Hepatocyte (in vitro differentiated cells): ENCODE data around the gene NLRC3. TPM values are rescaled to one million over a fixed set of nuclear protein-coding genes. Genes with fewer than 3 reads are reported as not detected.

ENCODE experiments used
- DNase-seq: peaks from one replicate; pipeline ENCODE4 v3.0.0-alpha.2; 2016; ENCODE audit warnings: low spot score
- H2AFZ ChIP-seq: fragments of 200-600 bp; sonication (generic); 2 replicates; pipeline ENCODE4 v1.6.0; 2016; ENCODE audit warnings: antibody characterized with exemption, mild to moderate bottlenecking
- H3K27ac ChIP-seq: fragments of 200-600 bp; sonication (generic); 2 replicates; pipeline ENCODE4 v1.5.1; 2016; ENCODE audit warnings: mild to moderate bottlenecking
- H3K27me3 ChIP-seq: fragments of 200-600 bp; sonication (generic); 2 replicates; pipeline ENCODE4 v1.6.1; 2016
- H3K36me3 ChIP-seq: fragments of 200-600 bp; sonication (generic); replicated peaks from 2 replicates; pipeline ENCODE4 v1.5.1; 2016; ENCODE audit warnings: low read depth; ENCODE audit not compliant: insufficient read depth
- H3K4me1 ChIP-seq: fragments of 200-600 bp; sonication (generic); 2 replicates; pipeline ENCODE4 v1.5.1; 2016; ENCODE audit warnings: mild to moderate bottlenecking, moderate library complexity; ENCODE audit not compliant: insufficient read depth
- H3K4me2 ChIP-seq: fragments of 200-600 bp; sonication (generic); 2 replicates; pipeline ENCODE4 v1.6.0; 2016
- H3K4me3 ChIP-seq: fragments of 200-600 bp; sonication (generic); 2 replicates; pipeline ENCODE4 v1.5.1; 2016; ENCODE audit warnings: mild to moderate bottlenecking
- H3K79me2 ChIP-seq: fragments of 200-600 bp; sonication (generic); 2 replicates; pipeline ENCODE4 v1.6.0; 2017; ENCODE audit warnings: mild to moderate bottlenecking
- H3K9me2 ChIP-seq: fragments of 200-600 bp; sonication (generic); replicated peaks from 2 replicates; pipeline ENCODE4 v1.6.0; 2017; ENCODE audit warnings: mild to moderate bottlenecking; ENCODE audit not compliant: insufficient read depth
- H3K9me3 ChIP-seq: fragments of 200-600 bp; sonication (generic); 2 replicates; pipeline ENCODE4 v1.5.1; 2016; ENCODE audit warnings: low read depth, mild to moderate bottlenecking
- H4K20me1 ChIP-seq: fragments of 200-600 bp; sonication (generic); 2 replicates; pipeline ENCODE4 v1.6.0; 2016; ENCODE audit warnings: mild to moderate bottlenecking; ENCODE audit not compliant: insufficient read depth, poor library complexity, severe bottlenecking
- EZH2 ChIP-seq: fragments of 200-600 bp; sonication (generic); IDR thresholded peaks from 2 replicates; pipeline ENCODE4 v1.6.1; 2016; ENCODE audit warnings: antibody characterized with exemption, mild to moderate bottlenecking, borderline replicate concordance
- EZH2phosphoT487 ChIP-seq: fragments of 200-600 bp; sonication (generic); IDR thresholded peaks from one replicate; pipeline ENCODE4 v1.6.1; 2018; ENCODE audit warnings: antibody characterized with exemption, mild to moderate bottlenecking, low read depth, moderate library complexity; ENCODE audit not compliant: unreplicated experiment, severe bottlenecking
- WGBS: methylation state at CpG from one replicate; pipeline ENCODE4 v1.1.6; 2016; ENCODE audit warnings: low lambda C conversion rate; ENCODE audit errors: missing lambda C conversion rate; 5-methylcytosine and 5-hydroxymethylcytosine counted together
- polyA plus RNA-seq: library from polyadenylated mRNA; unstranded; fragments of >200 nt; fragmentation: Nextera tagmentation; extraction: Ambion mirVana; gene quantifications from 2 replicates; pipeline ENCODE4 v1.2.1, GENCODE V29; 2016
- total RNA-seq: library from RNA; depleted of rRNA; stranded (reverse); fragments of >200 nt; gene quantifications from 2 replicates; pipeline ENCODE4 v1.2.3, GENCODE V29; 2014
- TF ChIP-seq, protein P1 (sequence below): fragments of 200-600 bp; sonication (generic); IDR thresholded peaks from 2 replicates; pipeline ENCODE4 v1.5.1; 2016; ENCODE audit warnings: antibody characterized with exemption, mild to moderate bottlenecking; ENCODE audit not compliant: poor library complexity

NLRC3 gene, protein sequence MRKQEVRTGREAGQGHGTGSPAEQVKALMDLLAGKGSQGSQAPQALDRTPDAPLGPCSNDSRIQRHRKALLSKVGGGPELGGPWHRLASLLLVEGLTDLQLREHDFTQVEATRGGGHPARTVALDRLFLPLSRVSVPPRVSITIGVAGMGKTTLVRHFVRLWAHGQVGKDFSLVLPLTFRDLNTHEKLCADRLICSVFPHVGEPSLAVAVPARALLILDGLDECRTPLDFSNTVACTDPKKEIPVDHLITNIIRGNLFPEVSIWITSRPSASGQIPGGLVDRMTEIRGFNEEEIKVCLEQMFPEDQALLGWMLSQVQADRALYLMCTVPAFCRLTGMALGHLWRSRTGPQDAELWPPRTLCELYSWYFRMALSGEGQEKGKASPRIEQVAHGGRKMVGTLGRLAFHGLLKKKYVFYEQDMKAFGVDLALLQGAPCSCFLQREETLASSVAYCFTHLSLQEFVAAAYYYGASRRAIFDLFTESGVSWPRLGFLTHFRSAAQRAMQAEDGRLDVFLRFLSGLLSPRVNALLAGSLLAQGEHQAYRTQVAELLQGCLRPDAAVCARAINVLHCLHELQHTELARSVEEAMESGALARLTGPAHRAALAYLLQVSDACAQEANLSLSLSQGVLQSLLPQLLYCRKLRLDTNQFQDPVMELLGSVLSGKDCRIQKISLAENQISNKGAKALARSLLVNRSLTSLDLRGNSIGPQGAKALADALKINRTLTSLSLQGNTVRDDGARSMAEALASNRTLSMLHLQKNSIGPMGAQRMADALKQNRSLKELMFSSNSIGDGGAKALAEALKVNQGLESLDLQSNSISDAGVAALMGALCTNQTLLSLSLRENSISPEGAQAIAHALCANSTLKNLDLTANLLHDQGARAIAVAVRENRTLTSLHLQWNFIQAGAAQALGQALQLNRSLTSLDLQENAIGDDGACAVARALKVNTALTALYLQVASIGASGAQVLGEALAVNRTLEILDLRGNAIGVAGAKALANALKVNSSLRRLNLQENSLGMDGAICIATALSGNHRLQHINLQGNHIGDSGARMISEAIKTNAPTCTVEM
- total RNA-seq (0.10 TPM in 1 of 2 replicates, not detected in the other), polyA plus RNA-seq (0.15 and 0.17 TPM in 2 replicates)

DNA sequence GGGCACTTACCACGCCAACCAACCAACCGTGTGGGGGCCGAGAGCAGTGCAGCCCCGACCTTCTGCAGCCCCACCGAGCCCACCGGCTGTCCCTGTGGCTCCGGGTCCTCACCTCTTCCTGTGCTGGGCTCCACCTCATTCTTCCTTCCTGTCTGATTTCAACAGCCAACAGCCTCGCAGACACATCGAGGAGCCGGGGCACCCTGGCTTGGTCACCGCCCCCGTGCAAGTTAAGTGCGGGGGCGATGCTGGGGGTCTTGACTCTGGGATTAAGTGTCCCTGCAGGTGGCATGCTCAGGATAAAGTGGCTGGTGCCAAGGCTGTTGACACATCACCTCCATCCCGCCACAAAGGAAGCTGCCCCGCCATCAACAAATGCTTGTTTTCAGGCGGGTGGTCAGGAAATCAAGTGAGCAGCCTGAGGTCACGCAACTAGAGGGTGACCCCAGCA lies at the start of gene NLRC3:
TSS of gene NLRC3 (minus strand) at position 102 of the 451 bp plus-strand sequence. CDS start 12,367 bp downstream, outside the sequence.
- H3K9me3 ChIP-seq = no peaks in the 10 kb centered on the region
- no peak for DNase-seq
- no peaks in the 10 kb centered on the region for H3K36me3 ChIP-seq
- H4K20me1 ChIP-seq = no peaks in the 10 kb centered on the region
- H3K27ac ChIP-seq = no peak within 1 kb of the TSS
- H3K4me2 ChIP-seq = no peak within 1 kb of the TSS
- H3K9me2 ChIP-seq = no peaks in the 10 kb centered on the region
- H3K4me1 ChIP-seq = peaks cover 19% of the 10 kb centered on the region
- no peaks in the 10 kb centered on the region for H3K27me3 ChIP-seq
- H3K4me3 ChIP-seq = no peak within 1 kb of the TSS
- 78% methylated on average over 18 of the region's 18 CpGs for WGBS
- H2AFZ ChIP-seq = no peak within 1 kb of the TSS
- TF ChIP-seq EZH2 (no peak), EZH2phosphoT487 (no peak)
- TF ChIP-seq, protein P1, sequence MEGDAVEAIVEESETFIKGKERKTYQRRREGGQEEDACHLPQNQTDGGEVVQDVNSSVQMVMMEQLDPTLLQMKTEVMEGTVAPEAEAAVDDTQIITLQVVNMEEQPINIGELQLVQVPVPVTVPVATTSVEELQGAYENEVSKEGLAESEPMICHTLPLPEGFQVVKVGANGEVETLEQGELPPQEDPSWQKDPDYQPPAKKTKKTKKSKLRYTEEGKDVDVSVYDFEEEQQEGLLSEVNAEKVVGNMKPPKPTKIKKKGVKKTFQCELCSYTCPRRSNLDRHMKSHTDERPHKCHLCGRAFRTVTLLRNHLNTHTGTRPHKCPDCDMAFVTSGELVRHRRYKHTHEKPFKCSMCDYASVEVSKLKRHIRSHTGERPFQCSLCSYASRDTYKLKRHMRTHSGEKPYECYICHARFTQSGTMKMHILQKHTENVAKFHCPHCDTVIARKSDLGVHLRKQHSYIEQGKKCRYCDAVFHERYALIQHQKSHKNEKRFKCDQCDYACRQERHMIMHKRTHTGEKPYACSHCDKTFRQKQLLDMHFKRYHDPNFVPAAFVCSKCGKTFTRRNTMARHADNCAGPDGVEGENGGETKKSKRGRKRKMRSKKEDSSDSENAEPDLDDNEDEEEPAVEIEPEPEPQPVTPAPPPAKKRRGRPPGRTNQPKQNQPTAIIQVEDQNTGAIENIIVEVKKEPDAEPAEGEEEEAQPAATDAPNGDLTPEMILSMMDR = no peak
- H3K79me2 ChIP-seq = no peaks in the 10 kb centered on the region

DNA sequence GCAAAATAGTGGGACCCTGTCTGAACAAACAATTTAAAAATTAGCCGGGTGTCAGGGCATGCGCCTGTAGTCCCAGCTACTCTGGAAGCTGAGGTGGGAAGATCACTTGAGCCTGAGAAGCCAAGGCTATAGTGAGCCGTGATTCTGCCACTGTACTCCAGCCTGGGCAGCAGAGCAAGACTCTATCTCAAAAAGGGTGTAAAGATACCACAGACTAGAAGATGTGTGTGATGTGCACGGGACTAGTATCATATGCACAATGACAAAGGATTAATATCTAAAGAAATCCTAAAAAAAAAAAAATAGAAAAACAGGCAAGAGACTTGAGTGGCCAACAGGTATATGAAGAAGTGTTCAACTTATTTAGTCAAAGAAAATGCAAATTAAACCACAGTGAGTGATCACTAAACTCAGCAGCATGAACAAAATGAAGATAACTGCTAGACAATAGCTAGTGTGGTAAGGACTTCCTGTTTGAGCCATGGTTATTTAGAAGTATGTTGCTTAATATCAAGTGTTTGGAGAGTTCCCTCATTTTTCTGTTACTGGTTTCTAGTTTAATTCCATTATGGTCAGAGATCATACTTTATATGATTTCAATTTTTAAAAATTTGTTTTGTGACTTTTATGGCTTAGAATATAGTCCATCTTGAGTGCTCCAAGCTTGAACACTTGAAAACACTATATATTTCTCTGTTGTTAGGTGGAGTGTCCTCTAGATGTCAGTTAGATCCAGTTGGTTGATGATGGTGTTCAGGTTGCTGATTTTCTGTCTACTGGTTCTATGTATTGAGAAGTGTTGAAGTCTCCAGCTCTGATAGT lies 48.9 kb upstream of the NLRC3 start:
- Histone ChIP-seq H3K4me3 (no peak overlapping the region), H3K36me3 (no peaks in the 10 kb centered on the region), H3K27me3 (no peaks in the 10 kb centered on the region), H3K27ac (no peak overlapping the region), H3K9me3 (no peaks in the 10 kb centered on the region), H4K20me1 (peaks cover 2% of the 10 kb centered on the region), H3K4me1 (no peaks in the 10 kb centered on the region), H3K9me2 (no peaks in the 10 kb centered on the region), H3K79me2 (peaks cover 66% of the 10 kb centered on the region), H2AFZ (no peak overlapping the region), H3K4me2 (no peak overlapping the region)
- TF ChIP-seq, protein P1 = no peak
- TF ChIP-seq EZH2 = no peak
- no peak for TF ChIP-seq EZH2phosphoT487
- DNase-seq = no peak
- 90% methylated on average over 4 of the region's 4 CpGs for WGBS

DNA sequence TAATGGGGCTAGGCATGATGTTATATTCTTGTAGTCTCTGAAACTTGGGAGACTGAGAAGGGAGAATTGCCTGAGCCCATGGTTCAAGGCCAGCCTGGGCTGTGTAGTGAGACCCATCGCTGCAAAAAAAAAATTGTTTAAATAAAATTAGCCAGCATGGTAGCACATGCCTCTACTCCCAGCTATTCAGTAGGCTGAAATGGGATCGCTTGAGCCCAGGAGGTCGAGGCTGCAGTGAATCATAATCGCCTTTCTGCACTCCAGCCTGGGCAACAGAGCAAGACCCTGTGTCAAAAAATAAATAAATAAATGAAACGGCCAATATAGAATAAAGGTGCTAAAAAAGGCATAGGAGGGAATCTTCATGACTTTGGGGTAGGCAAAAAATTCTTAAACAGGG lies 48.1 kb upstream of the NLRC3 start:
- H3K9me2 ChIP-seq = no peaks in the 10 kb centered on the region
- no peak for DNase-seq
- peaks cover 2% of the 10 kb centered on the region for H4K20me1 ChIP-seq
- WGBS = 96% methylated on average over 5 of the region's 5 CpGs
- no peaks in the 10 kb centered on the region for H3K27me3 ChIP-seq
- H3K79me2 ChIP-seq = peaks cover 66% of the 10 kb centered on the region
- no peak for TF ChIP-seq EZH2phosphoT487
- no peak for TF ChIP-seq EZH2
- TF ChIP-seq, protein P1 = no peak
- no peak overlapping the region for H3K4me3 ChIP-seq
- no peaks in the 10 kb centered on the region for H3K4me1 ChIP-seq
- H2AFZ ChIP-seq = no peak overlapping the region
- no peak overlapping the region for H3K27ac ChIP-seq
- no peak overlapping the region for H3K4me2 ChIP-seq
- no peaks in the 10 kb centered on the region for H3K9me3 ChIP-seq
- H3K36me3 ChIP-seq = no peaks in the 10 kb centered on the region
